ENCODE measurements around the gene SLC6A13. TPM values are rescaled to one million over a fixed set of nuclear protein-coding genes. Genes with fewer than 3 reads are reported as not detected.

The SLC6A13 gene
- polyA plus RNA-seq, 3 donors: 47.4 to 52.9 (median 50.8) TPM

Other genes with a start within 250 kb of the SLC6A13 start
- 1 to 10 TPM; 4.5 to 6.7 (median 5.7) TPM for gene IQSEC3, start 196.1 kb downstream of the SLC6A13 start, polyA plus RNA-seq (ENCODE audit: insufficient read length in 3 of 3)
- gene SLC6A12, start 48.7 kb downstream of the SLC6A13 start, polyA plus RNA-seq (ENCODE audit: insufficient read length in 3 of 3): 10 to 100 TPM; 13.2 to 14.5 (median 14.5) TPM
- gene KDM5A, start 126.5 kb upstream of the SLC6A13 start, polyA plus RNA-seq (ENCODE audit: insufficient read length in 3 of 3): 10 to 100 TPM; 44.1 to 47.4 (median 44.2) TPM
- 10 to 100 TPM; 22.5 to 30.5 (median 22.7) TPM for gene CCDC77, start 138.8 kb upstream of the SLC6A13 start, polyA plus RNA-seq (ENCODE audit: insufficient read length in 3 of 3)
- 10 to 100 TPM; 14.2 to 16.8 (median 14.6) TPM for gene B4GALNT3, start 197.1 kb upstream of the SLC6A13 start, polyA plus RNA-seq (ENCODE audit: insufficient read length in 3 of 3)

Measured in right renal cortex interstitium (tissue), 3 donors.